GM12872 (cell line): Measurements from ENCODE around the gene DBNDD1.

Experiments
- TF ChIP-seq, protein P1 (sequence below): IDR thresholded peaks from 3 replicates; pipeline ENCODE4 v1.5.1; 2011; ENCODE audit warnings: low read depth, mild to moderate bottlenecking, low read length, moderate library complexity; ENCODE audit not compliant: insufficient read depth

DBNDD1 gene

DNA sequence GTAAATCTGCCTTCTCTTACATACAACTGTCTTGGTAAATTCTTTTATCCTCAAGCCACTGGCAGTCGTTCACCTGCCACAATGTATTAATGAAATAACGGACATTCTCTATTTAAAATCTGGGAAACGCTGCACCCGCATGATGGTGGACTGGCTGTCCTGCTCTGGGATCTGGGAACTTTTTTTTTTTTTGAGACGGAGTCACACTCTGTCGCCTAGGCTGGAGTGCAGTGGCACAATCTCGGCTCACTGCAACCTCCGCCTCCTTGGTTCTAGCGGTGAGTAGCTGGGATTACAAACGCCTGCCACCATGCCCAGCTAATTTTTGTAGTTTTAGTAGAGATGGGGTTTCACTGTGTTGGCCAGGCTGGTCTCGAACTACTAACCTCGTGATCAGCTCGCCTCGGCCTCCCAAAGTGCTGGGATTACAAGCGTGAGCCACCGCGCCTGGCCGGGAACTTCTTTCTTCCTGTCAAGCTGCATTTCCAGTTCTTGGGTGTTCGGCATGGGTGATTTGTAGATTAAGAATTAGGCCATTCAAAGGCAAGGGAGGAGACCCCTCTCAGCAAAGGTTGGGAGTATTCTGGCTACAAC is 29.6 kb upstream of the DBNDD1 start:
- TF ChIP-seq, protein P1, sequence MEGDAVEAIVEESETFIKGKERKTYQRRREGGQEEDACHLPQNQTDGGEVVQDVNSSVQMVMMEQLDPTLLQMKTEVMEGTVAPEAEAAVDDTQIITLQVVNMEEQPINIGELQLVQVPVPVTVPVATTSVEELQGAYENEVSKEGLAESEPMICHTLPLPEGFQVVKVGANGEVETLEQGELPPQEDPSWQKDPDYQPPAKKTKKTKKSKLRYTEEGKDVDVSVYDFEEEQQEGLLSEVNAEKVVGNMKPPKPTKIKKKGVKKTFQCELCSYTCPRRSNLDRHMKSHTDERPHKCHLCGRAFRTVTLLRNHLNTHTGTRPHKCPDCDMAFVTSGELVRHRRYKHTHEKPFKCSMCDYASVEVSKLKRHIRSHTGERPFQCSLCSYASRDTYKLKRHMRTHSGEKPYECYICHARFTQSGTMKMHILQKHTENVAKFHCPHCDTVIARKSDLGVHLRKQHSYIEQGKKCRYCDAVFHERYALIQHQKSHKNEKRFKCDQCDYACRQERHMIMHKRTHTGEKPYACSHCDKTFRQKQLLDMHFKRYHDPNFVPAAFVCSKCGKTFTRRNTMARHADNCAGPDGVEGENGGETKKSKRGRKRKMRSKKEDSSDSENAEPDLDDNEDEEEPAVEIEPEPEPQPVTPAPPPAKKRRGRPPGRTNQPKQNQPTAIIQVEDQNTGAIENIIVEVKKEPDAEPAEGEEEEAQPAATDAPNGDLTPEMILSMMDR = no peak

DNA sequence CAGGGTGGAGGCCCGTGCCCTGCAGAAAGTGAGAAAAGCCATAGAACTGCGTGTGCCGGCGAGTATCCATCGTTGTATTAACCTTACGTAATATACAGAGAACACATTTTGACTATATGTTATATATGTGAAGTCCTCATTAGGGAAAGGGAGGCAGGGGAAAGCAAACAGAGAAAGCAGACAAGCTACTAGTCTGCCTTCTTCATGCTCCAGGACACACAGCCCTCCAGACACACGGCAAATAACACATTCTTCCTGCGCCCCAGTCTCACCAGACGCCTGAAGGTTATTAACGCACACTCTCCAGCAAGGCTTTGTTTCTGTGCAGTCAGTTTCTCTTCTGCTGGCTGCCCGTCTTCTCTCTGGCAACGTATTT is 29.1 kb upstream of the DBNDD1 start:
- TF ChIP-seq, protein P1 = no peak

DNA sequence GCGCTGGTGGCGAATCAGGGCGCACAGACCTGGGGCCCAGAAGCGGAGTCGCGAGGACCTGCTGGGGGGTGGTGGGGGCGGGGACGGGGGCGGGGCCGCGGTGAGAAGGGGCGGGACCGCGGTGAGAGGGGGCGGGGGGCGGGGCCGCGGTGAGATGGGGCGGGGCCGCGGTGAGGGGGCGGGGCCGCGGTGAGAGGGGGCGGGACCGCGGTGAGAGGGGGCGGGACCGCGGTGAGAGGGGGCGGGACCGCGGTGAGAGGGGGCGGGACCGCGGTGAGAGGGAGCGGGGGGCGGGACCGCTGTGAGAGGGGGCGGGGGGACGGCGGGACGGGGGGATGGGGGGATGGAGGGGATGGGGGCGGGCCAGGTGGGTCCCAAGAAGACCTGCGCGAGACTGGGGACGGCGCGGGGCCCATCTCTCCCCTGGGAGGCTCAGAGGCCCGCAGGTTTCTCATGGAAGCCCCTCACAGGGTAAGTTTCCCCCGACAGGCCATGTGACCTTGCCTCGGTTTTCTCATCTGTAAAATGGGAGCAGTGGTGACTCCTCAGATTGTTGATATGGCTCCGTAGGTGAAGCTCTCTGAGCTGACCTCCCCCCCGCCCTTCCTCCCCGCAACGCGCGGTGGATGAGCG is 28.6 kb upstream of the DBNDD1 start:
- TF ChIP-seq, protein P1 = no peak

DNA sequence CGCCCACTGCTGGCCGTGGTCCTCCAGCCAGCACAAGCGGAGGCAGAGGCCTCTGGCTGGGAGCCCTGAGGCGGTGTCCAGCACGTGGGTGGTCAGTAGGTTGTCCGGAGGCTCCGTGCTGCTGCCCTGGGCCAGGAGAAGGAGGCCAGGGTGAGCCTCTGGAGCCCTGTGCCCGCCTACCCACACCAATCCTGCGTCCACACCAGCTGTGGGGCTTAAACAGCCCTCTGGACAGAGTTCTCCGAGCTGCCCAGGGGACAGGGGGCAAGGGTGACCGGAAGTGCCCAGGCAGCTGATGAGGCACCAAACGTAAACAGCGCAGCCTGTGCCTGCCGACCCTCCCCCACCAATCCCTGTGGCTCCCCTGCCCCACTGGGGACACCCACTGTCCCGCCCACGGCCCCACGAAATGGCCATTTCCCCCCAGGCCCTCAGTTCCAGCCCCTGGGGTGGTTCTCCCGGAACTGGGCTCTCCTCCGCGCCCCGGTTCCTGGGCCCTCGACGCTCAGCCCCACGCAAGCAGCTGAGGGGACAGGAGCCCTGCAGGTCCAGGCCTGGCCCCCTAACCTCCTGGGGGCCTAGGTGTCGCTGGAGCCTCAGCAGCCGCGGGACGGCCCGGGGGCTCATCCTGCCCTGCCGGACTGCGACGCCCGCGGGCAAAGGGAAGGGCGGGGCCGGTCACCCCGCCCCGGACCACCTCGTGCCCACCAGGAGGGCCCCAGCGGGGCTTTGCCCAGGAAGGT is 27.9 kb upstream of the DBNDD1 start:
- TF ChIP-seq, protein P1 = no peak

DNA sequence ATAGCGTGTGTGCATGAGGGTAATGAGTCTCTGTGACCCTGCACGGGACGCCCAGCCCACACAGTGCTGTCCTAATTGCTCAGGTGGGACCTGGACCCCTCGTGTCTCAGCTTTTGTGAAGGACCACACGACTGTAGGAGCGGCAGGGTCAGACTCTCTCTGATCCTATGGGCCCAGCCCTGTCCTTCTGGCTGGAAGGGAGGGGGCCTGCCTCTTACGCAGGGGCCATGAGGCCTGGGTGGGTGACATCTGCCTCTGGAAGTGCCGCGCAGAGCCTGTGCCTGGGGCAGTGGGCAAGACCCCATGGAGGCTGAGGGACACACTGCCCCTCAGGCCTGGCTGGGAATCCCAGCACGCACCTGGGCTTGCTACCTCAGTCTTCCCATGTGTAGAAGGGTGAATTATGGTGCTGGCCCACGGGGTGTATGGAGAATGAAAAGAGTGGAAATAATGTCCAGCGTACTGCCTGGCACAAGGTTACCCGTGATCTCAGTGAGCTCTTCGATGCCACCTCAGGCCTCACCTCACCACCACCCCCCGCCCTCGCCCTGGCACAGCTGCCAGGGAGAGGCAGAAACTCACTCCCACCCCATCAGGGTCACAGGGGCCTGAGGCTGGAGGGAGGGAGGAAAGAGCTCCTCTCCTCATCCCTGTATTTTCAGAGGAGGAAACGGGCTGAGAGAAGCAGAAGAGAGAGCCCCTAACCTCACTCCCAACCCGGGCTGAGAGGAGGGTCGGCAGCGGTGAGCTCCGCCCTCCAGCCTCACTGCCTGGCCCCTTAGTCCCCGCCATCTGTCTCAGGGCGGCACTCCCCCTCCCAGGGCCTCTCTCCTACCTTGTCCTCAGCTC is 27.1 kb upstream of the DBNDD1 start:
- TF ChIP-seq, protein P1 = no peak

DNA sequence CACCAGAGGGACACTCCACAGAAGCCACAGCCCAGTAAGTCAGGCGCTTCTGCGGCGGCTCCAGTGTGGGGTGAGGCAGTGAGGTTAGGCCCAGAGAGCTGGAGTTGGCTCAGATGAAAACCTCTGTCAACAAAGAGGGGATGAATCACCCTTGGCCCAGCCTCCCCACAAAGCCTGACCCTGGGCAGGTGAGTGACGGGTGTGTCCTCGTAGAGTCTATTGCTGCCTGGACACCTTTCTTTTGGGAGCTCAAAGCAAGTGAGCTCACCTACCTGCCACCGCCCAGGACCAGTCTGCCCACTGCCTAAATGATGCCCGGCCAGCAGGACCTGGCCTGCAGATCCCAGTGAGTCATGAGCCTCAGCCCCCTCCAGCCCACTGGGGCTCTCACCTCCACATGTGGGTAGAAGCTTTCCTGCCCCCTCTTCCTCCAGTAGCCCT is 24.9 kb upstream of the DBNDD1 start:
- TF ChIP-seq, protein P1 = no peak

DNA sequence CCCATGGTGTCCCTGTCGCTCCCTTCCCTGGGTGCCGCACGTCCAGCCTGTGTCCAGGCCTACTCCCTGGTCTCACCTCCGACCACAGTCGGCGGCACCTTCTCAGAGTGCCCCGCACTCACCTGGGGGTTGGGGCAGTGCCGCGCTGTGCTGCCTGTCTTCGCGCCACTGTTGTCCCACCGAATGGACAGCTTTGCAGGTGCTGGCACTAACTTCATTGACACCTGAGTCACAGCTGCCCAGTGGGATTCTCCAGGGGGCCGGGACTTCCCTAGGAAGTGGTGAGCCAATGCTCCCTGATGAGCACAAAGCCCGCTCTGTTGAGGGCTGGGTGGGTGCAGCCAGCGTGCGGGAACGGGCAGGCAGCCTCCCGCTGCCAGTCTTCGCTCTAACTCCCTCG is 24.3 kb upstream of the DBNDD1 start:
- TF ChIP-seq, protein P1 = no peak
